Measurements from ENCODE around the gene PTPRD.

PTPRD gene

DNA sequence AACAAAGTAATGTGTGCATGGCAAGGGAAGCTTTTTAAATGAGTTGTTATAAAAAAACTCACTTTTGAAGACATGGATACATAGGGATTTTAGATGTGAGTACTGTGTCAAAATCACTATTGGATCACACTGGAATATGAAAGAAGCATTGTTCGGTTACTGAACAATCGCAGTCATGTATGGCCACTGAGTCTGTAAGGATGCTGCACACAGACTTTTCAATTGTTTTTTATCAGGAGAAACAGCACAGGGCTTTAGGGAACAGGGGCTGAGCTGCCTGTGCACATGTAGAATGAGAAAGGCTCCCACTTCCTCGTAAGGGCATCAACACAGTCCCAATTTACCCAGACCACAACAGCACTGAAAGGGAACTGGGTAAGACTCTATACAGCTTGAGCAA, 1479.3 kb downstream of the PTPRD start:
- Histone ChIP-seq H3K36me3 (ENCODE audit: low read length) (no peaks in the 10 kb centered on the region), H3K27ac (ENCODE audit: low read depth, low read length) (no peak overlapping the region), H3K9ac (ENCODE audit: low read length) (no peak overlapping the region), H3K4me2 (ENCODE audit: low read depth, low read length, poor library complexity, severe bottlenecking) (no peak overlapping the region), H3K27me3 (ENCODE audit: low read length) (no peaks in the 10 kb centered on the region), H3K4me3 (ENCODE audit: insufficient read depth, low read length, poor library complexity, severe bottlenecking) (no peak overlapping the region), H3K79me2 (ENCODE audit: insufficient read depth, low read length) (no peaks in the 10 kb centered on the region), H3K9me3 (ENCODE audit: insufficient read depth, low read length) (no peaks in the 10 kb centered on the region), H4K20me1 (ENCODE audit: low read depth, low read length) (no peaks in the 10 kb centered on the region), H3K9me2 (replicated peaks; ENCODE audit: insufficient read depth, low read length) (no peaks in the 10 kb centered on the region), H3F3A (ENCODE audit: insufficient read depth) (no peaks in the 10 kb centered on the region), H2AFZ (ENCODE audit: low read depth, low read length, severe bottlenecking) (no peak overlapping the region)
- TF ChIP-seq, protein P1, sequence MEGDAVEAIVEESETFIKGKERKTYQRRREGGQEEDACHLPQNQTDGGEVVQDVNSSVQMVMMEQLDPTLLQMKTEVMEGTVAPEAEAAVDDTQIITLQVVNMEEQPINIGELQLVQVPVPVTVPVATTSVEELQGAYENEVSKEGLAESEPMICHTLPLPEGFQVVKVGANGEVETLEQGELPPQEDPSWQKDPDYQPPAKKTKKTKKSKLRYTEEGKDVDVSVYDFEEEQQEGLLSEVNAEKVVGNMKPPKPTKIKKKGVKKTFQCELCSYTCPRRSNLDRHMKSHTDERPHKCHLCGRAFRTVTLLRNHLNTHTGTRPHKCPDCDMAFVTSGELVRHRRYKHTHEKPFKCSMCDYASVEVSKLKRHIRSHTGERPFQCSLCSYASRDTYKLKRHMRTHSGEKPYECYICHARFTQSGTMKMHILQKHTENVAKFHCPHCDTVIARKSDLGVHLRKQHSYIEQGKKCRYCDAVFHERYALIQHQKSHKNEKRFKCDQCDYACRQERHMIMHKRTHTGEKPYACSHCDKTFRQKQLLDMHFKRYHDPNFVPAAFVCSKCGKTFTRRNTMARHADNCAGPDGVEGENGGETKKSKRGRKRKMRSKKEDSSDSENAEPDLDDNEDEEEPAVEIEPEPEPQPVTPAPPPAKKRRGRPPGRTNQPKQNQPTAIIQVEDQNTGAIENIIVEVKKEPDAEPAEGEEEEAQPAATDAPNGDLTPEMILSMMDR (IDR thresholded peaks at IDR 0.05; ENCODE audit: insufficient read depth, low read length, poor library complexity, severe bottlenecking), result no peak
- no peak for TF ChIP-seq EZH2phosphoT487 (conservative IDR thresholded peaks at IDR 0.05; ENCODE audit: low read length)

DNA sequence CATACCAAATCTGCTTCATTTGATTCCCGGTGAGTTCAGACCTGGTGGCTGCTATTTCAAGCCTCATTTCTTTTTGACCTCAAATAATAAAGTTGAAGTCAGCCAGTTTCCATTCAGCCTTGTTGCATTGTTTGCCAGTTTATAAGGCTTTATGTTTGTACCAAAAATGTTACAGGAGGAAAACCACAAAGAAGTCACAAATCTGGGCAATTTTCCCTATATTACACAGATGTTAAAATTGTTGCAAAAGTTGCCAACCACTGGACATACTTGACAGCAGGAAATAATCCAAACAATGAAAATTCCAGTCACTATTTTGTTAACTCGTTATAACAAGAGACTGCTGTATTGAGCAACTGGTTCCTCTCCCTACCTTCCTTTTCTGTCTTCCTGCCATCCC, 1488.2 kb downstream of the PTPRD start:
- H2AFZ ChIP-seq (ENCODE audit: low read depth, low read length, severe bottlenecking), result no peak overlapping the region
- H3K9me2 ChIP-seq (replicated peaks; ENCODE audit: insufficient read depth, low read length), result no peaks in the 10 kb centered on the region
- no peaks in the 10 kb centered on the region for H3K36me3 ChIP-seq (ENCODE audit: low read length)
- TF ChIP-seq, protein P1 (IDR thresholded peaks at IDR 0.05; ENCODE audit: insufficient read depth, low read length, poor library complexity, severe bottlenecking), result no peak
- no peaks in the 10 kb centered on the region for H4K20me1 ChIP-seq (ENCODE audit: low read depth, low read length)
- H3K27me3 ChIP-seq (ENCODE audit: low read length), result no peaks in the 10 kb centered on the region
- H3K79me2 ChIP-seq (ENCODE audit: insufficient read depth, low read length), result no peaks in the 10 kb centered on the region
- no peak overlapping the region for H3K4me3 ChIP-seq (ENCODE audit: insufficient read depth, low read length, poor library complexity, severe bottlenecking)
- no peak overlapping the region for H3K27ac ChIP-seq (ENCODE audit: low read depth, low read length)
- no peak overlapping the region for H3K9ac ChIP-seq (ENCODE audit: low read length)
- H3K4me2 ChIP-seq (ENCODE audit: low read depth, low read length, poor library complexity, severe bottlenecking), result no peak overlapping the region
- no peaks in the 10 kb centered on the region for H3K9me3 ChIP-seq (ENCODE audit: insufficient read depth, low read length)
- H3F3A ChIP-seq (ENCODE audit: insufficient read depth), result no peaks in the 10 kb centered on the region

DNA sequence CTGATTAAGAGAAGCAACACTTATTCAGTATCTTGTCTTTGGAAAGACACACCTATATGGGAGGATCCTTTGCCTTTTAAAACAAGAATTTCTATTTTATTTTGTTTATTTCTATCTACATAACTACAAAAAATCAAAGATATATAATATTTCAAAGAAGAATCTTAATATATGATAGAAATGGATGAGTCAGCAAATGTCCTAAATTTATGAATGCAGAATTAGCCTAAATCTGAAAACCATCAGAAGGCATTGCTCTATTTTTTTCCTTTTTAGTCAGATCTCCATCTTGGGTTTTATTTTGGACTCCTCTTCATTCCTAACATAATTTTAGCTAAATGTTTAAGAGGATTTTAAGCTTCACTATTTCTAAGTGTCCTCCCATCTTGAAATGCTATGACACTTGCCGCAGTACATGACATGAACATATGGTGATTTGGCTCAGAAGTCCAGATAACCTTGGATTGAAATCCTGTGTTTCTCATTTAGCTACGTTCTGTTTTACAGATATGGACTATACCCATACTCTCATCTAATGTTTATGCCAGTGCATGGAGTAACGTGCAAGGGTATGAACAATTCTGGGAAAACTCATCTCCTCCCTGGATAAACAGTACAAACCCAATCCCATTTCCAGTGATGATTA, 1490.4 kb downstream of the PTPRD start:
- H3K27me3 ChIP-seq (ENCODE audit: low read length), result no peaks in the 10 kb centered on the region
- H3K4me2 ChIP-seq (ENCODE audit: low read depth, low read length, poor library complexity, severe bottlenecking), result no peak overlapping the region
- no peak overlapping the region for H3K9ac ChIP-seq (ENCODE audit: low read length)
- no peak overlapping the region for H2AFZ ChIP-seq (ENCODE audit: low read depth, low read length, severe bottlenecking)
- H3K36me3 ChIP-seq (ENCODE audit: low read length), result no peaks in the 10 kb centered on the region
- H3K79me2 ChIP-seq (ENCODE audit: insufficient read depth, low read length), result no peaks in the 10 kb centered on the region
- H3K27ac ChIP-seq (ENCODE audit: low read depth, low read length), result no peak overlapping the region
- TF ChIP-seq, protein P1 (IDR thresholded peaks at IDR 0.05; ENCODE audit: insufficient read depth, low read length, poor library complexity, severe bottlenecking), result no peak
- no peak for TF ChIP-seq EZH2phosphoT487 (conservative IDR thresholded peaks at IDR 0.05; ENCODE audit: low read length)
- no peak overlapping the region for H3K4me3 ChIP-seq (ENCODE audit: insufficient read depth, low read length, poor library complexity, severe bottlenecking)
- H3F3A ChIP-seq (ENCODE audit: insufficient read depth), result no peaks in the 10 kb centered on the region
- H3K9me3 ChIP-seq (ENCODE audit: insufficient read depth, low read length), result no peaks in the 10 kb centered on the region
- H4K20me1 ChIP-seq (ENCODE audit: low read depth, low read length), result no peaks in the 10 kb centered on the region
- H3K9me2 ChIP-seq (replicated peaks; ENCODE audit: insufficient read depth, low read length), result no peaks in the 10 kb centered on the region
